Nephron progenitor cell (in vitro differentiated cells): ENCODE results near the gene IMPDH1.

Experiments
- DNase-seq: peaks from one replicate; pipeline ENCODE4 v3.0.0; 2021
- H3K27ac Mint-ChIP-seq: 2 replicates; pipeline ENCODE4 v1.8.0; 2021; ENCODE audit warnings: mild to moderate bottlenecking, moderate library complexity, mixed read lengths
- H3K27me3 Mint-ChIP-seq: 2 replicates; pipeline ENCODE4 v1.8.0; 2021; ENCODE audit warnings: mild to moderate bottlenecking, low read depth, mixed read lengths; ENCODE audit not compliant: poor library complexity
- H3K36me3 Mint-ChIP-seq: 2 replicates; pipeline ENCODE4 v1.8.0; 2021; ENCODE audit warnings: low read depth, mixed read lengths
- H3K4me1 Mint-ChIP-seq: 2 replicates; pipeline ENCODE4 v1.8.0; 2021; ENCODE audit warnings: mixed read lengths
- H3K4me3 Mint-ChIP-seq: 2 replicates; pipeline ENCODE4 v1.8.0; 2021; ENCODE audit warnings: mild to moderate bottlenecking, moderate library complexity, mixed read lengths
- H3K9me3 Mint-ChIP-seq: 2 replicates; pipeline ENCODE4 v1.8.0; 2021; ENCODE audit warnings: mild to moderate bottlenecking, moderate library complexity, mixed read lengths
- TF ChIP-seq, protein P1 (sequence below): fragments of 200-600 bp; sonication (generic); IDR thresholded peaks from 2 replicates; pipeline ENCODE4 v1.5.0; 2021; ENCODE audit warnings: antibody characterized with exemption

The IMPDH1 gene

DNA sequence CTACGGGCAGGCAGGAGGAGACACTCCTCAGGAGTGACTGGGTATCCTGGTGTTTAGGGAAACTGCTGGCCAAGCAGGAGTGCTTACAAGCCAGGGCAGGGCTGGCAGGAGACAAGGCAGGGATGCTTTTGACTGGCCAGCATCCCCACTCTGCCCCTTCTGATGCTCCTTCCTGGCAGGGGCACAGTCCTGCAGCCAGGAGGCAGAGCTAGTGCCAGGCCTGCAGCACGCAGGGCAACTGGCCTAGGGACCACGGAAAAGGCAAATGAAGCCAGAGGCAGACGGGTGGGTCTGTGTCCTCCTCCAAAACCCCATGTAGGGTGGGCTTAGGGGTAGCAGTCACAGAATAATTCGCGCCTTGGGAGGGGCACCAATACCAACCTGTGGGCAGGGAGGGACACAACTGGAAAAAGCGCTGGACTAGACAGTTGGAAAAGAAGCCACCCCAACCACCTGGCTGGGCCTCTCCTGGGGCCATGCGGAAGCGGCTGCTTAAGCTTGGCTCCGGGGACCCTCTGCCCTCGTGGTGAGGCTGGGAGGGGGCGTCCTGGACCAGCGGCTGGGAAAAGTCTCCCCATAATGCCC is 4.8 kb downstream of the IMPDH1 start:
- Mint-ChIP-seq H3K4me1 (peaks cover 41% of the 10 kb centered on the region), H3K9me3 (no peaks in the 10 kb centered on the region), H3K36me3 (peaks cover 5% of the 10 kb centered on the region), H3K27me3 (peaks cover 37% of the 10 kb centered on the region), H3K4me3 (peak overlapping the region; percentile 81), H3K27ac (no peak overlapping the region)
- DNase-seq: no peak
- TF ChIP-seq, protein P1, sequence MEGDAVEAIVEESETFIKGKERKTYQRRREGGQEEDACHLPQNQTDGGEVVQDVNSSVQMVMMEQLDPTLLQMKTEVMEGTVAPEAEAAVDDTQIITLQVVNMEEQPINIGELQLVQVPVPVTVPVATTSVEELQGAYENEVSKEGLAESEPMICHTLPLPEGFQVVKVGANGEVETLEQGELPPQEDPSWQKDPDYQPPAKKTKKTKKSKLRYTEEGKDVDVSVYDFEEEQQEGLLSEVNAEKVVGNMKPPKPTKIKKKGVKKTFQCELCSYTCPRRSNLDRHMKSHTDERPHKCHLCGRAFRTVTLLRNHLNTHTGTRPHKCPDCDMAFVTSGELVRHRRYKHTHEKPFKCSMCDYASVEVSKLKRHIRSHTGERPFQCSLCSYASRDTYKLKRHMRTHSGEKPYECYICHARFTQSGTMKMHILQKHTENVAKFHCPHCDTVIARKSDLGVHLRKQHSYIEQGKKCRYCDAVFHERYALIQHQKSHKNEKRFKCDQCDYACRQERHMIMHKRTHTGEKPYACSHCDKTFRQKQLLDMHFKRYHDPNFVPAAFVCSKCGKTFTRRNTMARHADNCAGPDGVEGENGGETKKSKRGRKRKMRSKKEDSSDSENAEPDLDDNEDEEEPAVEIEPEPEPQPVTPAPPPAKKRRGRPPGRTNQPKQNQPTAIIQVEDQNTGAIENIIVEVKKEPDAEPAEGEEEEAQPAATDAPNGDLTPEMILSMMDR: no peak

DNA sequence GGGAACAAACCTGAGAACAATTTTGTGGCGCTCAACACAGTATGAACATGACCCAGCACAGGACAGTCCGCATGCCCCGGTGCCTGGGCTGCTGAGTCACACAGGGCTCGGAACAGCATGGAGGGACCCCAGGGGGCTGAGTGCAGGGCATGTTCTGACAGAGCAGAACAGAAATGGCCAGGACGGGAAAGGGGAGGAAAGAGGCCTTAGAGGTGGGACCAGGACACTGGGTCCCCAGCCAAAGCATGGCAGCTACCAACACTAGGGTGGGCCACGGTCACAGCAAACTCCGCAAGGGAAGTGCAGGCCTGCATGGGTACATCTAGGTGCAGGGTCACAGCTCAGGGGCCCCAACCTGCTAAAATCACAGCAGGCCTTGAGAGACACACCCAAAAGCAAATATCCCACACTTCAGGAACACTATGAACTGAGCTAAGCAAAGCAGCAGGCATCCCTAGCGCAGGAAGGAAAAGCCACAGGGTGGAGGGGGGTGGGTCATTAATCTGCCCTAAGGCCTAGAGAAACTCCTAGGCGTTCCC is 5.6 kb downstream of the IMPDH1 start:
- Mint-ChIP-seq H3K9me3 (no peaks in the 10 kb centered on the region), H3K27ac (peak overlapping the region; percentile 22), H3K27me3 (peaks cover 35% of the 10 kb centered on the region), H3K36me3 (peaks cover 5% of the 10 kb centered on the region), H3K4me3 (peak overlapping the region; percentile 81), H3K4me1 (peaks cover 39% of the 10 kb centered on the region)
- no peak for DNase-seq
- TF ChIP-seq, protein P1: no peak

DNA sequence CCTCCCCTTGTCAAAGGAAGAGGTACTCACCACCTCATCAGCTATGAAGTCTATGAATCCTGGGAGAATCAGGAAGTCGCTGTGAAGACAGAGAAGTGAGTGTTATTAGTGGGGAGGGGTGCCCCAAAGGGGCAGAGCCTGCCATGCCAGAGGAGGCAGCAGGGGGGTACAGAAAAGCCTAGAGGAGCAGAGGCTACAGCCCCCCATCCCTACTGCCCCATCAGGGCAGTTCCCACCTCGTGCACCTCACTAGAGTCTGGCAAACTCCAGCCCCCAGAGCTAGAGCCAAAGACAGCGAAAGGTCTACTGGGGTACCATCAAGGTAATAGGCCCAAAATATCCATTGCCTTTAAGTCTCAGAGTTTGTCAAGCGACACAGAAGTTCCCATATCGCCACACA is 6.1 kb downstream of the IMPDH1 start:
- peak overlapping the region; percentile 81 for H3K4me3 Mint-ChIP-seq
- DNase-seq: no peak
- no peak overlapping the region for H3K27ac Mint-ChIP-seq
- TF ChIP-seq, protein P1: no peak
- no peaks in the 10 kb centered on the region for H3K9me3 Mint-ChIP-seq
- peaks cover 34% of the 10 kb centered on the region for H3K4me1 Mint-ChIP-seq
- H3K36me3 Mint-ChIP-seq: peaks cover 5% of the 10 kb centered on the region
- H3K27me3 Mint-ChIP-seq: peaks cover 30% of the 10 kb centered on the region

DNA sequence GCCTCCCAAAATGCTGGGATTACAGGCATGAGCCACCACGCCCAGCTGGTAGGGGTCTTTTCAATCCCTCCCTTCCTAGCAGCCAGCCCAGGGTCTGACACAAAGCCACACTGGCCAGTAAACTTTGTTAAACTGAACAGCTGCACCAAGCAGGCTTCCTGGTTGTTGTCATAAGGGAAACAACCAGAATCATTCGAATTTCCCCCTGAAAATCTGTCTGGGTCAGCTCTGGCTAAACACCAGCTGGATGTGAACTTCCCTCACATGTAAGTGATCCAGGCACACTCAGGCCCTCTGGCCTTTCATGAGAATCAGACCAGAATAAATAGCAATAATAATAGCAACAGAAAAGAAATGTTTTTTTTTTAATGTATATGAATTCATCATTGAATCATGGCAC is 7.4 kb downstream of the IMPDH1 start:
- H3K4me3 Mint-ChIP-seq: no peak overlapping the region
- H3K36me3 Mint-ChIP-seq: peaks cover 5% of the 10 kb centered on the region
- H3K27me3 Mint-ChIP-seq: peaks cover 16% of the 10 kb centered on the region
- no peaks in the 10 kb centered on the region for H3K9me3 Mint-ChIP-seq
- no peak for DNase-seq
- TF ChIP-seq, protein P1: no peak
- H3K27ac Mint-ChIP-seq: no peak overlapping the region
- peaks cover 25% of the 10 kb centered on the region for H3K4me1 Mint-ChIP-seq

DNA sequence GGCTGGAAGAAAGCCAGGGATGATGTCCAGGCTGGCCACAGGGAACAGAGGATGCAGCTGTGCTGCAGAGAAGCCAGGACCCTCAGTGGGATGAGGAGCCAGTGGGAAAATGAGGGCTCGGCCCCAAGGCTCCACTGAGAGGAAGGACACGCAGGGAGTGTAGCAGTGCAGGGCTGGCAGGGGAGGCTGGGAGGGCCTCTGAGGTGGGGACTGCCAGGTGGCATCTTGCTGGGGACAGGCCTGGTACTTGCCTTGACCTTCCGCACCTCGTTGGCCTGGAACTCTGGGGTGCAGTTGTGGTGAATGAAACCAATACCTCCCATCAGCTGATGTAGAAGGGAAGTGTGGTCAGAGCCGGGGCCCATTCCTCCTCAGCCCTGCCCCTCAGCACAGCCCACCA is 9.2 kb downstream of the IMPDH1 start:
- H3K4me3 Mint-ChIP-seq: no peak overlapping the region
- DNase-seq: no peak

More for the DNA sequence above, 9.2 kb downstream of the IMPDH1 start:
- TF ChIP-seq, protein P1: no peak
- H3K27ac Mint-ChIP-seq: no peak overlapping the region
- H3K36me3 Mint-ChIP-seq: peaks cover 12% of the 10 kb centered on the region
- no peaks in the 10 kb centered on the region for H3K9me3 Mint-ChIP-seq
- peaks cover 5% of the 10 kb centered on the region for H3K27me3 Mint-ChIP-seq
- H3K4me1 Mint-ChIP-seq: peaks cover 19% of the 10 kb centered on the region
